Karpas-422 (cell line): ENCODE measurements around the gene EEF1AKMT4. TPM values are rescaled to one million over a fixed set of nuclear protein-coding genes. Genes with fewer than 3 reads are reported as not detected.

Experiments used
- DNase-seq: peaks from one replicate; pipeline ENCODE4 v3.0.0-alpha.2; 2015
- H2AFZ ChIP-seq: fragments of 200-600 bp; sonication (generic); 2 replicates; pipeline ENCODE4 v1.6.1; 2014; ENCODE audit warnings: antibody characterized with exemption, low read length, mixed read lengths
- H3K27ac ChIP-seq: fragments of 200-600 bp; sonication (generic); 2 replicates; pipeline ENCODE4 v1.5.1; 2014; ENCODE audit warnings: mild to moderate bottlenecking, low read length, moderate library complexity
- H3K27me3 ChIP-seq: fragments of 200-600 bp; sonication (generic); 2 replicates; pipeline ENCODE4 v1.6.1; 2014; ENCODE audit warnings: low read length, mixed read lengths
- H3K36me3 ChIP-seq: fragments of 200-600 bp; sonication (generic); 2 replicates; pipeline ENCODE4 v1.6.1; 2014; ENCODE audit warnings: low read length, mixed read lengths; ENCODE audit not compliant: insufficient read depth
- H3K4me1 ChIP-seq: fragments of 200-600 bp; sonication (generic); 2 replicates; pipeline ENCODE4 v1.6.1; 2014; ENCODE audit warnings: mild to moderate bottlenecking, low read length, mixed read lengths
- H3K4me2 ChIP-seq: fragments of 200-600 bp; sonication (generic); 2 replicates; pipeline ENCODE4 v1.6.1; 2014; ENCODE audit warnings: low read length, low read depth, mild to moderate bottlenecking; ENCODE audit not compliant: poor library complexity, severe bottlenecking
- H3K4me3 ChIP-seq: fragments of 200-600 bp; sonication (generic); 2 replicates; pipeline ENCODE4 v1.5.1; 2014; ENCODE audit warnings: mild to moderate bottlenecking, antibody characterized with exemption, low read length, mixed read lengths
- H3K79me2 ChIP-seq: fragments of 200-600 bp; sonication (generic); 2 replicates; pipeline ENCODE4 v1.6.1; 2014; ENCODE audit warnings: mild to moderate bottlenecking, low read length, mixed read lengths
- H3K9ac ChIP-seq: fragments of 200-600 bp; sonication (generic); 2 replicates; pipeline ENCODE4 v1.6.0; 2014; ENCODE audit warnings: low read length
- H3K9me2 ChIP-seq: fragments of 200-600 bp; sonication (generic), shearing (Covaris generic); replicated peaks from 2 replicates; pipeline ENCODE4 v1.6.0; 2014; ENCODE audit warnings: mild to moderate bottlenecking, low read length, moderate library complexity; ENCODE audit not compliant: insufficient read depth
- H3K9me3 ChIP-seq: fragments of 300-700, 200-600 bp; sonication (generic); 2 replicates; pipeline ENCODE4 v1.6.1; 2014; ENCODE audit warnings: low read length, mixed read lengths
- H4K20me1 ChIP-seq: fragments of 200-600 bp; sonication (generic); 2 replicates; pipeline ENCODE4 v1.6.1; 2014; ENCODE audit warnings: mild to moderate bottlenecking, antibody characterized with exemption, low read length, low read depth; ENCODE audit not compliant: insufficient read depth
- total RNA-seq: library from RNA; depleted of rRNA; stranded (reverse); fragments of >200 nt; shearing (Covaris generic); gene quantifications from 2 replicates; pipeline ENCODE4 v1.2.3, GENCODE V29; 2014; ENCODE audit warnings: low replicate concordance

The EEF1AKMT4 gene
- total RNA-seq, 1 experiment from 2014 or later = 30.3 TPM

- Histone ChIP-seq H2AFZ (peak within 1 kb of the TSS; percentile 95), H3K27me3 (no peaks in the 10 kb centered on the region), H3K9me2 (no peaks in the 10 kb centered on the region), H3K79me2 (peaks cover 48% of the 10 kb centered on the region), H4K20me1 (no peaks in the 10 kb centered on the region), H3K4me3 (peak within 1 kb of the TSS; percentile 80), H3K9me3 (no peaks in the 10 kb centered on the region), H3K36me3 (peaks cover 9% of the 10 kb centered on the region; the same call in 1 of the 2 replicates), H3K4me1 (peaks cover 17% of the 10 kb centered on the region), H3K4me2 (peak within 1 kb of the TSS; percentile 100), H3K9ac (peak within 1 kb of the TSS; percentile 93), H3K27ac (peak within 1 kb of the TSS; percentile 88)
- peak; percentile 98 for DNase-seq
Measured at GRCh38 chr3:184248454-184249411, 739 bp upstream of the EEF1AKMT4 start, which contains the start of gene ALG3. Gene ALG3 (minus strand): TSS chr3:184248962. CDS start chr3:184248940, 22 bp downstream.

DNA sequence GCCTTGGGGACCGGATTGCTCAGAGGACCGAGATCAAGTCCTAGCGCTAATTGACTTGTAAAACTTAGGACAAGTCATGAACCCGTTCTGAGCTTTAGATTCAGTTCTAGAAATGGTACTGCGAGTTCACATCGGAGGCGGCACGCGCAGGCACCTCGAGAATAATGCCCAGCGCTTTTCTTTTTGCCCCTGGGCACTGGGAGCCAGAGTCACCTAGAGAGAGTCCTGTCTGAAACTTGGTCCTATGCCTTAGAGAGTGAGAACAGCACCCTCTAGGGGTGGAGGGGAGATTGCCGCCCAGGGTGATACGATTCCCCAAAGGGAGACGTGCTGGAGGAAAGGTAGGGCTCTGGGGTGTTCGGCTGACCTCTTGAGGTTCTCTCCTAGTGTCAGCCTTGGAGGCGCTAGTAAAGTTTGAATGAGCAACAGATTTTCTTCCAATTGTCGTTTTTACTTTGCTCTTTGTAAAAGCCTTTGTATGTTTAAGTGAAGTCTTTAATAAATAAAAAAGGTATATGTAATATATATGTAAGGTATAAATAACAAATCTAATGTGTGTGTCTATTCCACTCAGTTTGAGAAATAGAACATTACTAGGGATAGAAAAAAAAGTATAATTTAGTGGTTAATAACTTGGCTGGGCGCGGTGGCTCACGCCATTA is 826 bp downstream of the EEF1AKMT4 start:
- H3K79me2 ChIP-seq = peaks cover 61% of the 10 kb centered on the region
- peak overlapping the region; percentile 87 for H3K27ac ChIP-seq
- no peaks in the 10 kb centered on the region for H3K9me2 ChIP-seq
- H4K20me1 ChIP-seq = no peaks in the 10 kb centered on the region
- peak; percentile 99 for DNase-seq
- H3K4me3 ChIP-seq = peak overlapping the region; percentile 80
- H3K36me3 ChIP-seq = no peaks in the 10 kb centered on the region
- peak overlapping the region; percentile 71; the same call in 1 of the 2 replicates for H2AFZ ChIP-seq
- no peaks in the 10 kb centered on the region for H3K9me3 ChIP-seq
- H3K9ac ChIP-seq = peak overlapping the region; percentile 93
- H3K4me2 ChIP-seq = peak overlapping the region; percentile 100
- no peaks in the 10 kb centered on the region for H3K27me3 ChIP-seq
- peaks cover 17% of the 10 kb centered on the region for H3K4me1 ChIP-seq

GRCh38 chr3:184255291-184256039 is 6.0 kb downstream of the EEF1AKMT4 start:
- no peak overlapping the region for H3K27ac ChIP-seq
- H2AFZ ChIP-seq = no peak overlapping the region
- no peaks in the 10 kb centered on the region for H3K36me3 ChIP-seq
- no peak for DNase-seq
- peaks cover 3% of the 10 kb centered on the region; the same call in 1 of the 2 replicates for H4K20me1 ChIP-seq
- H3K9me2 ChIP-seq = no peaks in the 10 kb centered on the region
- H3K27me3 ChIP-seq = no peaks in the 10 kb centered on the region
- H3K4me2 ChIP-seq = no peak overlapping the region
- H3K9me3 ChIP-seq = no peaks in the 10 kb centered on the region
- no peak overlapping the region for H3K4me3 ChIP-seq
- H3K79me2 ChIP-seq = peaks cover 46% of the 10 kb centered on the region
- no peak overlapping the region for H3K9ac ChIP-seq
- peaks cover 10% of the 10 kb centered on the region for H3K4me1 ChIP-seq

- H3K9me3 ChIP-seq = no peaks in the 10 kb centered on the region
- no peak overlapping the region for H3K9ac ChIP-seq
- H3K27ac ChIP-seq = no peak overlapping the region
- H3K4me2 ChIP-seq = no peak overlapping the region
- no peaks in the 10 kb centered on the region for H3K27me3 ChIP-seq
- peaks cover 18% of the 10 kb centered on the region for H3K4me1 ChIP-seq
- H3K79me2 ChIP-seq = peaks cover 32% of the 10 kb centered on the region
- no peaks in the 10 kb centered on the region for H3K9me2 ChIP-seq
- peaks cover 3% of the 10 kb centered on the region; the same call in 1 of the 2 replicates for H4K20me1 ChIP-seq
- H3K36me3 ChIP-seq = no peaks in the 10 kb centered on the region
- no peak for DNase-seq
- no peak overlapping the region for H3K4me3 ChIP-seq
- H2AFZ ChIP-seq = no peak overlapping the region
Measured at GRCh38 chr3:184257083-184257915, 7.8 kb downstream of the EEF1AKMT4 start.

DNA sequence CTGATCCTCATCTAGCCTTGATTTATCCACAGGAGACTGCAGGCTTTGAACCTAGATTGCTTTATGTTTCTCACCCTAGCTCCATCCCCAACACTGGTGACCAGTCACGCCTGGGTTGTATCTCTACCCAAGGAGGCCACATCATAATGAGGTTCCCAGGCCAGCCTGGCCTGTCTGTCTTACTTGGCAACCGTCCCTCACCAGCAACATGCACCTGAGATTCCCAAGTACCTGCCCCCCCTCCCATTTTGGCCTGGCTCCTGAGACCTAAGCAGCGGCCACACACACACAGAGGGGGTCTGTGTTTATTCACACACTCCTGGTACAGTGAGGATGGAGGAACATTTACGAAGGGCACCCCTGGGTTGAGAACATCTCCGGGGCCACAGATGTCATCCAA is 9.5 kb downstream of the EEF1AKMT4 start:
- no peaks in the 10 kb centered on the region for H3K9me2 ChIP-seq
- peaks cover 3% of the 10 kb centered on the region; the same call in 1 of the 2 replicates for H4K20me1 ChIP-seq
- peaks cover 18% of the 10 kb centered on the region for H3K4me1 ChIP-seq
- no peak overlapping the region for H3K4me2 ChIP-seq
- no peak overlapping the region for H3K4me3 ChIP-seq
- H3K9ac ChIP-seq = no peak overlapping the region
- H3K27ac ChIP-seq = no peak overlapping the region
- H3K79me2 ChIP-seq = peaks cover 23% of the 10 kb centered on the region
- no peaks in the 10 kb centered on the region for H3K27me3 ChIP-seq
- H2AFZ ChIP-seq = no peak overlapping the region
- no peak for DNase-seq
- H3K36me3 ChIP-seq = no peaks in the 10 kb centered on the region
- H3K9me3 ChIP-seq = no peaks in the 10 kb centered on the region

DNA sequence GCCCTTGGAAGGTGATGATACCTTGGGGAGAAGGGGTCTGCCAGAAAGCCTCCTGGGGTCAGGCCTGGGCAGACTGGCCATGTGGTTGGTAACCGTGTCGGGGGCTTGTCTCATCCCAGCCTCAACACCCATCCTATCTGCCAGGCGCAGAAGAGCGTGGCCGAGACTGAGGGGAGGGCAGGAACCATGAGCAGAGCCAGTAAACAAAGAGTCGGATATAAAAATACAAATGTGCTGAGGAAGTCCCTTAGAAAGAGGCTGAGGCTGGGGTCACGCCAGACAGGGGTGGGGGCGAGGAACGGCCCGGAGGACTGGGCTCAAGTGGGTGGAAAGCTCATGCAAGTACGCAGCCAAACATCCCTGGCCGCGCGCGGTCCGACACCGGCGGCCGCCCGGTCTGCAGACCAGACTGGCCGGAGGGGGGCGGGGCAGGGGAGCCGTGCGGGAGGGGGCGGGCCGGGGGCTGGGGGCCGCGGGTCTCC is 10.0 kb downstream of the EEF1AKMT4 start:
- Histone ChIP-seq H3K36me3 (no peaks in the 10 kb centered on the region), H4K20me1 (peaks cover 3% of the 10 kb centered on the region; the same call in 1 of the 2 replicates), H2AFZ (no peak overlapping the region), H3K79me2 (peaks cover 20% of the 10 kb centered on the region), H3K9me3 (no peaks in the 10 kb centered on the region), H3K9me2 (no peaks in the 10 kb centered on the region), H3K27me3 (no peaks in the 10 kb centered on the region), H3K27ac (no peak overlapping the region), H3K4me2 (no peak overlapping the region), H3K4me3 (no peak overlapping the region), H3K4me1 (peaks cover 18% of the 10 kb centered on the region), H3K9ac (no peak overlapping the region)
- DNase-seq = no peak
